ENCODE data around the gene KTI12.

- TF ChIP-seq CTCF (conservative IDR thresholded peaks at IDR 0.05; ENCODE audit: low read depth, low read length) (no peak), EZH2 (IDR thresholded peaks at IDR 0.05; ENCODE audit: borderline replicate concordance, low read depth, low read length, poor library complexity, severe bottlenecking) (no peak)
Observed at GRCh38 chr1:52032785-52033131, 852 bp downstream of the KTI12 start.

Data from A673 (cell line).